K562 (cell line): ENCODE results near the gene KCNG1. TPM values are rescaled to one million over a fixed set of nuclear protein-coding genes. Genes with fewer than 3 reads are reported as not detected.

Experiments
- ATAC-seq: fragments of 200-7000 bp; cut with Tn5 transposase; 3 replicates; pipeline ENCODE4 v1.9.1; 2020; ENCODE audit warnings: moderate library complexity
- BruUV-seq: library from RNA; stranded (reverse); fragments of 400-500 nt; replicated peaks from 2 replicates; lab custom pipeline; 2021; lab: Mats Ljungman, UMichigan
- CTCF ChIA-PET: fragments of 300-600 bp; formaldehyde crosslinking; extraction: SDS; loops from one replicate; lab custom pipeline; 2021; ENCODE audit warnings: low intra/inter-chr PET ratio; lab: Yijun Ruan, JAX
- POLR2A ChIA-PET: fragments of 300-600, 350-650 bp; sonication (Branson Sonifier 250); formaldehyde crosslinking; extraction: SDS; loops from one replicate; lab custom pipeline; 2021; ENCODE audit warnings: antibody characterized with exemption, inconsistent platforms; lab: Yijun Ruan, JAX
- DNase-seq, 4 experiments: peaks; one replicate each; pipeline versions ENCODE4 v3.0.0 to v3.0.0-alpha.2; 2011 to 2018; ENCODE audit warnings: low spot score in 3 of 4, mixed read lengths in 3 of 4; ENCODE audit errors: extremely low read depth in 1 of 4
- FAIRE-seq: peaks from 2 replicates; lab custom pipeline; 2011; peaks lifted over from hg19 to GRCh38; lab: Jason Lieb, UNC
- H2AFZ ChIP-seq: 2 replicates; pipeline ENCODE4 v1.6.0; 2011; ENCODE audit warnings: low read depth, low read length, control low read depth, inconsistent platforms
- H3K27ac ChIP-seq: fragments of 200-600 bp; 3 replicates; pipeline ENCODE4 v1.8.0; 2011; ENCODE audit warnings: low read depth, mild to moderate bottlenecking, control low read depth, inconsistent platforms, low read length, moderate library complexity, mixed read lengths; ENCODE audit errors: extremely low read depth
- H3K27me3 ChIP-seq, 2 experiments: fragments of 300-600 bp in 1 of 2; 2 replicates in 1 of 2; 3 replicates in 1 of 2; pipeline versions ENCODE4 v1.6.0 to v1.8.0; 2011; ENCODE audit warnings: inconsistent platforms in 2 of 2, low read length in 2 of 2, mild to moderate bottlenecking in 1 of 2, mixed read lengths in 1 of 2, moderate library complexity in 1 of 2; ENCODE audit not compliant: control insufficient read depth in 2 of 2, insufficient read depth in 2 of 2
- H3K36me3 ChIP-seq: fragments of 300-600 bp; 3 replicates; pipeline ENCODE4 v1.8.0; 2011; ENCODE audit warnings: mild to moderate bottlenecking, low read length, inconsistent platforms; ENCODE audit not compliant: control insufficient read depth, insufficient read depth
- H3K4me1 ChIP-seq, 2 experiments: fragments of 200-600 bp in 1 of 2; replicated peaks in 1 of 2; 2 replicates in 1 of 2; 3 replicates in 1 of 2; pipeline versions ENCODE4 v1.5.1 to v1.8.0; 2011; ENCODE audit warnings: inconsistent platforms in 2 of 2, low read length in 2 of 2, mild to moderate bottlenecking in 1 of 2, mixed read lengths in 1 of 2, moderate library complexity in 1 of 2; ENCODE audit not compliant: control insufficient read depth in 2 of 2, insufficient read depth in 2 of 2
- H3K4me2 ChIP-seq: 2 replicates; pipeline ENCODE4 v1.6.1; 2011; ENCODE audit warnings: low read length, control low read depth, inconsistent platforms, mixed read lengths; ENCODE audit not compliant: insufficient read depth
- H3K4me3 ChIP-seq: fragments of 200-600 bp; sonication (generic), shearing (Covaris generic); 2 replicates; pipeline ENCODE4 v1.5.1; 2016; ENCODE audit warnings: control low read depth, inconsistent platforms
- H3K79me2 ChIP-seq: fragments of 200-600 bp; 3 replicates; pipeline ENCODE4 v1.8.0; 2011; ENCODE audit warnings: low read length, inconsistent platforms; ENCODE audit not compliant: control insufficient read depth, insufficient read depth
- H3K9ac ChIP-seq, 2 experiments: 2 replicates each; pipeline versions ENCODE4 v1.6.0 to v1.6.1; 2011; ENCODE audit warnings: low read depth in 2 of 2, low read length in 2 of 2, control low read depth in 1 of 2, inconsistent platforms in 1 of 2, mild to moderate bottlenecking in 1 of 2, mixed read lengths in 1 of 2; ENCODE audit not compliant: insufficient read depth in 1 of 2
- H3K9me1 ChIP-seq: one replicate; pipeline ENCODE4 v1.6.0; 2011; ENCODE audit warnings: inconsistent platforms, mild to moderate bottlenecking, low read length, moderate library complexity; ENCODE audit not compliant: control insufficient read depth, insufficient read depth
- H3K9me3 ChIP-seq: replicated peaks from 2 replicates; pipeline ENCODE4 v1.5.1; 2011; ENCODE audit warnings: low read depth, low read length, inconsistent platforms; ENCODE audit not compliant: control insufficient read depth, insufficient read depth
- H4K20me1 ChIP-seq: replicated peaks from 2 replicates; pipeline ENCODE4 v1.6.1; 2011; ENCODE audit warnings: low read length, inconsistent platforms, mixed read lengths; ENCODE audit not compliant: control insufficient read depth, insufficient read depth
- CHD2 ChIP-seq: IDR thresholded peaks from 2 replicates; pipeline ENCODE4 v1.6.1; 2011; ENCODE audit warnings: low read depth, low read length
- FIP1L1 ChIP-seq: fragments of 200-400 bp; formaldehyde crosslinking; IDR thresholded peaks from 2 replicates; pipeline ENCODE4 v1.6.1; 2018; ENCODE audit warnings: mild to moderate bottlenecking, low read depth, low read length; ENCODE audit not compliant: poor library complexity, severe bottlenecking
- GABPB1 ChIP-seq: sonication (generic); formaldehyde crosslinking; IDR thresholded peaks from 2 replicates; pipeline ENCODE4 v1.8.0; 2022; ENCODE audit warnings: mild to moderate bottlenecking, missing genetic modification reagents
- HLTF ChIP-seq: fragments of 450-650 bp; IDR thresholded peaks from 2 replicates; pipeline ENCODE4 v1.6.1; 2016
- IRF2 ChIP-seq: sonication (generic); formaldehyde crosslinking; IDR thresholded peaks from 2 replicates; pipeline ENCODE4 v1.8.1; 2022; ENCODE audit warnings: mild to moderate bottlenecking, missing genetic modification reagents
- MIER1 ChIP-seq: fragments of 450-650 bp; IDR thresholded peaks from 2 replicates; pipeline ENCODE4 v1.6.1; 2016; ENCODE audit warnings: antibody characterized with exemption, mild to moderate bottlenecking, low read depth
- MTF1 ChIP-seq: fragments of 250-450 bp; sonication (Bioruptor Pico); IDR thresholded peaks from 2 replicates; pipeline ENCODE4 v1.9.0; 2021; ENCODE audit warnings: moderate library complexity, mild to moderate bottlenecking, inconsistent platforms, borderline replicate concordance
- POLR3A ChIP-seq: IDR thresholded peaks from 2 replicates; pipeline ENCODE4 v1.6.1; 2011; ENCODE audit warnings: borderline replicate concordance, mild to moderate bottlenecking, moderate library complexity; ENCODE audit not compliant: insufficient read length, insufficient read depth; ENCODE audit errors: extremely low read depth
- RCOR1 ChIP-seq, 2 experiments: IDR thresholded peaks; 2 replicates each; pipeline ENCODE4 v1.6.1; 2012; ENCODE audit warnings: low read depth in 2 of 2, low read length in 2 of 2, borderline replicate concordance in 1 of 2, improper control_type of control experiment in 1 of 2
- SAP30 ChIP-seq: fragments of 200-600 bp; sonication (generic); IDR thresholded peaks from 2 replicates; pipeline ENCODE4 v1.6.1; 2012; ENCODE audit warnings: borderline replicate concordance, low read depth, mild to moderate bottlenecking, moderate library complexity, low read length, control low read depth, inconsistent platforms; ENCODE audit not compliant: insufficient read depth, poor library complexity, severe bottlenecking
- SMAD1 ChIP-seq: fragments of 150-350 bp; IDR thresholded peaks from 2 replicates; pipeline ENCODE4 v1.6.1; 2014; ENCODE audit warnings: low read length, low read depth; ENCODE audit not compliant: partially characterized antibody
- TEAD1 ChIP-seq, 2 experiments: fragments of 450-650 bp in 1 of 2; sonication (generic) in 1 of 2; formaldehyde crosslinking; IDR thresholded peaks; 2 replicates each; pipeline versions ENCODE4 v1.4.0 to v1.8.0; 2020 to 2022; ENCODE audit warnings: mild to moderate bottlenecking in 2 of 2, missing genetic modification reagents in 1 of 2
- TRIM28 ChIP-seq: fragments of 450-650 bp; IDR thresholded peaks from 2 replicates; pipeline ENCODE4 v1.6.1; 2017
- ZBTB1 ChIP-seq: sonication (generic); formaldehyde crosslinking; IDR thresholded peaks from 2 replicates; pipeline ENCODE4 v1.8.1; 2023; ENCODE audit warnings: missing genetic modification reagents, low read depth, mild to moderate bottlenecking, borderline replicate concordance
- ZNF124 ChIP-seq: sonication (generic); formaldehyde crosslinking; IDR thresholded peaks from 2 replicates; pipeline ENCODE4 v1.8.1; 2022; ENCODE audit warnings: missing genetic modification reagents
- ZNF586 ChIP-seq: fragments of 450-650 bp; formaldehyde crosslinking; conservative IDR thresholded peaks from 2 replicates; pipeline ENCODE4 v1.4.0; 2020; ENCODE audit warnings: mild to moderate bottlenecking, moderate library complexity
- ZNF589 ChIP-seq: fragments of 200-800 bp; sonication (Bioruptor generic); IDR thresholded peaks from 2 replicates; pipeline ENCODE4 v1.6.1; 2016; ENCODE audit warnings: low read depth, missing genetic modification characterization, missing compliant biosample characterization
- ZNF830 ChIP-seq: fragments of 250-450 bp; sonication (Bioruptor Pico); IDR thresholded peaks from 2 replicates; pipeline ENCODE4 v1.5.0; 2021; ENCODE audit warnings: mild to moderate bottlenecking
- WGBS: fragments of 100-300 bp; shearing (Covaris generic); methylation state at CpG from one replicate; pipeline ENCODE4 v1.1.6; 2016; ENCODE audit warnings: low coverage, mixed read lengths; ENCODE audit not compliant: insufficient coverage; ENCODE audit errors: missing lambda C conversion rate; 5-methylcytosine and 5-hydroxymethylcytosine counted together
- in situ Hi-C: fragments of 300-500 bp; cut with MboI; formaldehyde crosslinking; loops from 4 replicates; pipeline ENCODE4 v1.15.0; 2018; ENCODE audit warnings: inconsistent platforms, mixed read lengths
- intact Hi-C: fragments of 100-400 bp; cut with micrococcal nuclease; formaldehyde crosslinking; loops from 2 replicates; pipeline ENCODE4 v1.14.2; 2022
- polyA plus RNA-seq, 8 experiments: library from polyadenylated mRNA; depleted of rRNA in 4 of 8; stranded (reverse) in 5 of 8; unstranded in 3 of 8; fragments of >200 nt; fragmentation: Nextera tagmentation in 2 of 8; fragmentation: Illumina TruSeq in 1 of 8; extraction: Ambion mirVana in 2 of 8; extraction: Trizol in 1 of 8; gene quantifications; 2 replicates each; pipeline versions ENCODE4 v1.2.1 to v1.2.3, GENCODE V29; 2011 to 2014; ENCODE audit warnings: inconsistent platforms in 1 of 8, missing spikeins in 1 of 8
- total RNA-seq, 7 experiments: library from RNA; depleted of rRNA in 6 of 7; stranded (reverse); fragments of >200 nt in 6 of 7; fragmentation: Illumina TruSeq in 2 of 7; extraction: Trizol in 2 of 7; gene quantifications; 2 replicates each; pipeline versions ENCODE4 v1.2.1 to v1.2.3, GENCODE V29; 2011 to 2021; ENCODE audit warnings: low replicate concordance in 1 of 7
- TF ChIP-seq, protein P1 (sequence below): sonication (generic); formaldehyde crosslinking; IDR thresholded peaks from 2 replicates; pipeline ENCODE4 v1.8.1; 2022; ENCODE audit warnings: missing genetic modification reagents
- TF ChIP-seq, protein P2 (sequence below): IDR thresholded peaks from 2 replicates; pipeline ENCODE4 v1.6.1; 2012; ENCODE audit warnings: low read depth, low read length, improper control_type of control experiment, borderline replicate concordance

Gene KCNG1
- total and polyA plus RNA-seq, 9 of the 15 experiments (the other 6 are each of a cell fraction or from before 2014, with no cell fraction given), result 0.06 to 1.5 (median 0.22) TPM; not detected in 2

DNA sequence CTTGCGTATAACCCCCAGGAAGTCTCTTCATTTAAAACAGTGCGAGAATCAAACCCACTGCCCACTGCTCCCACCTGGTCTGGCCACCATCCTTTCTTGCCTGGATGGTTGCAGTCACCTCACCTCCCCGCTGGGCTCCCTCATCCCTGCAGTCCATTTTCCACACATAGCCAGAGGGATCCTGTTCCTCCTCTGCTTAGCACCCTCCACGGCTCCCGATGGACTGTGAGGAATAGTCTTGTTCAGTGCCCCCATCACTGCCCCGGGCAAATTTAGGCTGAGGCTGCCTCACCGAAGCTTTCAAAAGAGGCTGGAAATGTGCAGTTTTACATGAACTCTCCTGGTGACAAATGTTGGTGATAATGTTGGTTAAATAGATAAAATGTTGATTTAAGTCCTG, 17.7 kb downstream of the KCNG1 start:
- Histone ChIP-seq H3K27me3 (peaks cover 31 to 61% of the 10 kb centered on the region in 2 experiments; a peak in 4 of 5 replicates), H3K4me1 (peaks cover 0 to 22% of the 10 kb centered on the region in 2 experiments; a peak in 1 of 5 replicates), H3K79me2 (no peaks in the 10 kb centered on the region), H4K20me1 (0 out of 2 replicates have a peak, but pooled peaks cover 3% of the 10 kb centered on the region), H3K36me3 (no peaks in the 10 kb centered on the region), H2AFZ (no peak overlapping the region), H3K9me3 (no peaks in the 10 kb centered on the region), H3K4me3 (no peak overlapping the region), H3K27ac (no peak overlapping the region), H3K9ac (no peak overlapping the region), H3K9me1 (no peaks in the 10 kb centered on the region), H3K4me2 (no peak overlapping the region)
- ATAC-seq, result no peak
- ChIA-PET CTCF (interaction anchor here (0.6 kb wide), 1 partner anchor 184 kb away, joined by 3 read pairs; no protein-coding TSS in a partner anchor), POLR2A (interaction anchor here (1.4 kb wide), 1 partner anchor 10 kb away, joined by 4 read pairs; no protein-coding TSS in a partner anchor)
- BruUV-seq, result no TSS peak
- no peak for FAIRE-seq
- intact Hi-C loops, result no loop called here
- WGBS, result 5% methylated on average over 7 of the region's 7 CpGs
- no peak for TF ChIP-seq GABPB1
- no peak for TF ChIP-seq ZNF124 (CRISPR knock-in tag)
- no peak for TF ChIP-seq ZNF830 (CRISPR knock-in tag)
- no peak for TF ChIP-seq POLR3A
- TF ChIP-seq CHD2, result no peak
- TF ChIP-seq HLTF, result no peak
- TF ChIP-seq MTF1 (CRISPR knock-in tag), result no peak
- no peak for TF ChIP-seq SMAD1
- TF ChIP-seq, protein P1, sequence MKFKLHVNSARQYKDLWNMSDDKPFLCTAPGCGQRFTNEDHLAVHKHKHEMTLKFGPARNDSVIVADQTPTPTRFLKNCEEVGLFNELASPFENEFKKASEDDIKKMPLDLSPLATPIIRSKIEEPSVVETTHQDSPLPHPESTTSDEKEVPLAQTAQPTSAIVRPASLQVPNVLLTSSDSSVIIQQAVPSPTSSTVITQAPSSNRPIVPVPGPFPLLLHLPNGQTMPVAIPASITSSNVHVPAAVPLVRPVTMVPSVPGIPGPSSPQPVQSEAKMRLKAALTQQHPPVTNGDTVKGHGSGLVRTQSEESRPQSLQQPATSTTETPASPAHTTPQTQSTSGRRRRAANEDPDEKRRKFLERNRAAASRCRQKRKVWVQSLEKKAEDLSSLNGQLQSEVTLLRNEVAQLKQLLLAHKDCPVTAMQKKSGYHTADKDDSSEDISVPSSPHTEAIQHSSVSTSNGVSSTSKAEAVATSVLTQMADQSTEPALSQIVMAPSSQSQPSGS (CRISPR knock-in tag), result no peak
- TF ChIP-seq ZNF586 (CRISPR knock-in tag), result no peak
- no peak for TF ChIP-seq ZBTB1
- no peak for TF ChIP-seq FIP1L1
- TF ChIP-seq TRIM28, result no peak
- TF ChIP-seq RCOR1 (IDR thresholded peaks at IDR 0.05; ENCODE audit: borderline replicate concordance in 1 of 2, low read depth in 2 of 2, low read length in 2 of 2), result no peak
- TF ChIP-seq SAP30, result no peak
- TF ChIP-seq MIER1, result no peak
- no peak for TF ChIP-seq IRF2 (CRISPR knock-in tag)
- TF ChIP-seq TEAD1 (CRISPR knock-in tag; IDR thresholded peaks at IDR 0.05), result no peak
- TF ChIP-seq, protein P2, sequence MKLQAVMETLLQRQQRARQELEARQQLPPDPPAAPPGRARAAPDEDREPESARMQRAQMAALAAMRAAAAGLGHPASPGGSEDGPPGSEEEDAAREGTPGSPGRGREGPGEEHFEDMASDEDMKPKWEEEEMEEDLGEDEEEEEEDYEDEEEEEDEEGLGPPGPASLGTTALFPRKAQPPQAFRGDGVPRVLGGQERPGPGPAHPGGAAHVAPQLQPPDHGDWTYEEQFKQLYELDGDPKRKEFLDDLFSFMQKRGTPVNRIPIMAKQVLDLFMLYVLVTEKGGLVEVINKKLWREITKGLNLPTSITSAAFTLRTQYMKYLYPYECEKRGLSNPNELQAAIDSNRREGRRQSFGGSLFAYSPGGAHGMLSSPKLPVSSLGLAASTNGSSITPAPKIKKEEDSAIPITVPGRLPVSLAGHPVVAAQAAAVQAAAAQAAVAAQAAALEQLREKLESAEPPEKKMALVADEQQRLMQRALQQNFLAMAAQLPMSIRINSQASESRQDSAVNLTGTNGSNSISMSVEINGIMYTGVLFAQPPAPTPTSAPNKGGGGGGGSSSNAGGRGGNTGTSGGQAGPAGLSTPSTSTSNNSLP, result no peak
- TF ChIP-seq ZNF589 (CRISPR knock-in tag), result no peak
- DNase-seq, result no peak
- in situ Hi-C loops, result no loop called here
